Raji (cell line): ENCODE results near the gene AMZ2.

Experiments used
- POLR2A ChIP-seq: IDR thresholded peaks from 2 replicates; pipeline ENCODE4 v1.6.1; 2011; ENCODE audit warnings: low read depth, low read length, control low read depth; ENCODE audit not compliant: insufficient read depth

The AMZ2 gene

GRCh38 chr17:68294196-68294555, 46.3 kb downstream of the AMZ2 start:
- no peak for TF ChIP-seq POLR2A

- TF ChIP-seq POLR2A, result no peak
Observed at GRCh38 chr17:68294617-68295016, 46.8 kb downstream of the AMZ2 start.

DNA sequence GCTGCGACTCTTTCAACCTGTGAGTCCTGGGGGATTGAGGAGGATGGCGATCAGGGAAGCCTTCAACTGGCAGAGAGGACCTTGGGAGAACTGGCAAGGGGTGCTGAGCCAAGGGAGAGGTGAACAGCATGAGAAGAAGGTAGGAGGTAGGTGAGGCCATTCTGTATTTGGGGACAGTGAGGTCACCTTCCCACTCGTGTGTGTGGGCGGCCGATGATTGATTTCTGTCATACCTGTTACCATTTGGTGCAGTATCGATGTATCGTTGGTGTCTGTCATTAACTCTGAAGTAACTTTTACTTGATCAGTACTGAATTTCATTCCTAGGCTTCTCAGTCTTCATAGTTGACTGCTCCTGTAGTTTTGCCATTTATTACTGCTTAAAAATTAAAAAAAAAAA, 47.2 kb downstream of the AMZ2 start:
- no peak for TF ChIP-seq POLR2A

DNA sequence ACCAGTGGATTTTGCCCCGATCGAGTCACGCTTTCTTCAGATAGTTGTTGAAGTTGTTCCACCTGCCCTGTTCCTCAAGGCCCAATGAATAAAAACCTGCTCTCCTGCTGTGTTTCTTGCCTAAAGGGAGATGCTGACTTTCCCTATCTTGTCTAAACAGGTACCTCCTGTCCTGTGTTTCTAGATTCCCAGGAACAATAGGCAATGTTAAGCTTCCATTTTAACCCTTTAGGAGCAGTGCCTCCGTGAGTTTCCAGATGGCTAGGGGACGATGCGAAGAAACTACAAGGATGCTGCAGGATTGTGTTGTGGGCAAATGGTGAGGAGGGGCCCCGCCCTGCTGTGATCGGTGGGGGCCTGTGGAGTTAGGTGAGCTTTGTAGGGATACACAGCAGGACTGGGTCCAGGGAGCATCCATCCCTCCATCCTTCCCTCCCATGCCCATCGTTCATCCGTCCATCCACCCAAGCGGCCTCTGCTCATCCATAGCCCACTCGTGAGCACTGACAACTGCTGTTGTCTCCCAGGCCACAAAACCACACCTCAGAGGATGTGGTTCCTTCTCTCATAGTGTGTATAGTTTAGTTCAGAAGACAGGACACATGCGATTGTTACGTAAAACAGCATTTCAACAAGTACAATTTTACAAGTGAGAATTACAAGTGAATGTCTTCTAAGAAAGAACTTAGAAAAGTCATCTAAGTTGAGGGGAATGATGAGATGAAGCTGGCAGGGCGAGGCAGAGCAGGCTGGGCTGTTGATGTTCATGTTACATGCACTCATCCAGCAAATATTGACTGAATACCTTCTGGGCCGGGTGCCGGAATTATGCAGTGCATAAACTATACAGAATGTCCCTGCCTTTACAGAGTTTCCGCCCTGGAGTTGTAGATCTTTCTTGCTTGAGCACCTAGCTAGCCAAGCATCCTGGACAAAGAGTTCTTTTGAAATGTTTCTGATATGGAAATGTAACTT, 48.7 kb downstream of the AMZ2 start:
- TF ChIP-seq POLR2A, result no peak

DNA sequence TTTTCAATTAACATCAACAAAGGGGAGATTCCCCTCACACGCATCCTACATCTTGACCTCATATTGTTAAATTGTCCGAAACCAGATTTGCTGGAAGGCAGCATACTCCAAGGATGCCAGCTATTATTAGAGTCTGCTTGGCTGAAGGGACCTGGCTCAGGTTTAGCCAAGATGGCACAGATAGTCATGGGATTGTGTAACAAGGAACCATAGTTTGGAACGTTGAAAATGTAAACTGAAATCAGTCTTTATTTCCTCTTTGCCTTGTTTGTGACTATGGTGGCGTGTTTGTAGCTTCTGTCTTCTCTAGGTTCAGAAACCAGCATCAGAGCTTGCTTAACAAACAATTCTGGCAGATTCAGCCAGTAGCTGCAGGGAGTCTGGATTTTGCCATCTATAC, 49.4 kb downstream of the AMZ2 start:
- TF ChIP-seq POLR2A, result no peak

- no peak for TF ChIP-seq POLR2A
Observed at GRCh38 chr17:68298601-68299000, 50.8 kb downstream of the AMZ2 start.

GRCh38 chr17:68299817-68300216, 52.0 kb downstream of the AMZ2 start:
- TF ChIP-seq POLR2A, result no peak

DNA sequence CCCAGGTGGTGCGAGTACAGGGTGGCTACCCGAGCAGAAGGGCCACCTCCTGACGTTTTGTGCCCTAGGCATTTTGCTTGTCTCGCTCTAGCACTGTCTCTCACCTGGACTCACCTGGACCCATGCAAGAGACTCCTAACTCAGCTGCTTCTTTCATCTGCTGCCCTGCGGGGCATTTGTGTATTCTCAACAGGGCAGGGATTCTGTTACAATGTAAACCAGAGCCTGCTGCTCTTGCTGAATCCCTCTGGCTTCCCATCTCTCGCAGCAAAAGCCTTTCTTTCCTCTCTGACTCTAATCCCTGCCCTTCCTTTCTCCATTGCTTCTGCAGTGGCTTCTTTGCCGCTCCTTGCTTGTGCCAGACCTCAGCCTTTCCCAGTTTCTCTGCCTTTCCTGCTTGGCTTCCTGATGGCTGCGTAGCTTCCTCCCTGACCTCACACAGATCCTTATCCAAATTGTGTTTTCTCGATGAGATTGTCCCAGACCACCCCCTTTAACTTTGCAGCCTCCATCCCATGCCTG, 53.7 kb downstream of the AMZ2 start:
- TF ChIP-seq POLR2A, result no peak

- no peak for TF ChIP-seq POLR2A
Observed at GRCh38 chr17:68302066-68302564, 54.3 kb downstream of the AMZ2 start.

DNA sequence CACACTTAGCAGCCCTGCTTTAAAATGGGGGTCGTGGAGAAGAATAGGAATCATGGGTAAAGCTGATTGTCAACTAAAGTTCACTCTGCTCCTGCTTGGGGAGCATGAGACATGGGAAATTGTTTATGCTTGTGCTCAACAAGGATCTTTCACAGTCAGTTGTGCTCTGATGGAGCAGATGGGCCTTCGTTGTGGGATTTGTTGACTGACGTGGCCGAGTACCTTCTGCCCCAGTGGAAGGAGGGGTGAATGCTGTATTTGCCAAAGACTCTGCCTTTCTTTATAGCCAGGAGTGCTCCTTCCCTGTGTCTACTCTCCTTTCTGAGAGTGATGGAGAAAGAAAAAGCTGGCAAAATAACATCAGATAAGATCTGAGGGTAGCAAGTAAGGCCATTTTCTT, 54.8 kb downstream of the AMZ2 start:
- no peak for TF ChIP-seq POLR2A

- no peak for TF ChIP-seq POLR2A
Observed at GRCh38 chr17:68304706-68305105, 56.9 kb downstream of the AMZ2 start.

DNA sequence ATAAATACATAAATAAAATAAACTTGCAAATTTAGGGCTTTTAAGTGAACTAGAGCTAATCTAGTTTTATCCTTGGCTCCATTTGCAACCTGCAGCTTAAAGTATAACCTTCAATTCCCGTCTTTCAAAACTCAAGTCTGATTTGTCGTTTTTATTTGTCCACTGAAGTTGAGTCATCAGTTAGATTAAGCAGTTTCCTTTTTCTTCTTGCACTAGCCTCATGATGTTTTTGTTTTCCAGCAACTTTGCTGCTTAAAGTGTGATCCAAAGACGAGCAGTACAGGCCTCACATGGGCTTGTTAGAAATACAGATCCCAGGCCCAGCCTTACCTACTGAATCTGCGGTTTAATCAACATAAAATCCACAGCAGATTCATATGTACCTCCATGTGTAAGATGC, 57.3 kb downstream of the AMZ2 start:
- TF ChIP-seq POLR2A, result no peak
